NCI-H2107 (cell line): ENCODE measurements around the gene TP63.

ENCODE experiments used
- DNase-seq: peaks from one replicate; lab custom pipeline; 2025; lab: John Stamatoyannopoulos, UW

Gene TP63

DNA sequence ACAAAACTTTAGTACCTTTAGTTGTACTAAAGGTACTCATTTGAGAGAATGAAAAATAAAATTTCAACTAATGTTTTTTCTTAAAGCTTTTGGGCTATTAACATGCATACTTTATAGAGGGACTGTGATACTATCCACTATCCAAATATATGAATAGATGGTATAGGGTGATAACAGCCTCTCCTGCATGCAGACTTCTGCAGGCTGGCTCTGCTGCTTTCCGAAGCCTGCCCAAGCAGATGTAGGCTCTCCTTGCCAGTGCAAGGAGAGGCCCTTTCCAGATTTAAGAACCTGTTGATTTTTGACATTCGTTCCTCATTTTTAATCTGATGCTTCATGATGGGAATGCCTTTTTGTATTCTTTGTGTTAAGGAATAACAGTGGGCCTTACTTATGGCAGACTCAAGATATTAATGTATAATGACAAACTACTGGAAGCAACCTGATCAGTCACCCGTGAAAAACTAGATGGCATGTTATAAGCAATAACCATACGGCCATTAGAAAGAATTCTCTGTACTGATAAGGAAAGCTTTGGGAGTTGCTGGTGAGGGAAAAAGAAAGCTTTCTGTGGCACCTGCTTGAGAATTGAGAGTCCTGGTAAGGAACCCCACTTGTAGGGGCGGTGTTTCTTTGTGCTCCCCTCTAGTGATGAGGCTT, 181.7 kb downstream of the TP63 start:
- no peak for DNase-seq

- no peak for DNase-seq
Observed at GRCh38 chr3:189813647-189814240, 182.6 kb downstream of the TP63 start.

DNA sequence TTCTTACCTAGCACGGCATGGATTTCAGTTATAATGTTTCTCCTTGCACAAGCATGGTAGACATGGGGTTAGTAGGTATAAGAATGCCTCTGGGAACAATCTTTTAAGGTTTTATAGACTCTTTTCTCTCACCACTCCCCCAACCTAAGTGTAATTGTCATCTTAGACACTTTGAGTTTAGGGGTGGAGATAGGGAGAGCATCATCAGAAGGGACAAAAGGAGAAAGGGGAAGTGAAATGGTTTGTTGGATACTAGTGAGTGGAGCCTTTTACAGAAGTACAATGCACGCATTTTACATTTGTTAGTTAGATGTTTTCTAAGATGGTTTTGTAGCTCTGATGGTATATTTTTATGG, 189.2 kb downstream of the TP63 start:
- no peak for DNase-seq

DNA sequence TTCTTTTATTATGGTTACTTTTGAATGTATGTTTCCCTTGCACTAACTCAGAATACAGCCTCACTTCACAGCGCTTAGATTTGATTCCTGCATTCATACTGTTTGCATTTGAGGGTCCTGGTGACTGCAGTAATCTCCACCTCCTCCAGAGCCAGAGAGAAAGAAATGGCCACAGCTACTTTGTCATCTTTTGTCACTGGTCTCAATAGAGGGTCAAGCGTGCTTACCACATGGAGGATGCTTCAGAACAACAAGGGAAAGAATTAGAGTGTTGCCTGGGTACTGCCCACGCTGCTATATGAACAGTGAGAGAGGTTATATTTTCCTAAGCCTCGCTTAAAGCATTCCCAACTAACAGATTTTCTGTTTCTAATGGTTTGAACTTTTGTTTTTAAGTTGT, 190.1 kb downstream of the TP63 start:
- no peak for DNase-seq

DNA sequence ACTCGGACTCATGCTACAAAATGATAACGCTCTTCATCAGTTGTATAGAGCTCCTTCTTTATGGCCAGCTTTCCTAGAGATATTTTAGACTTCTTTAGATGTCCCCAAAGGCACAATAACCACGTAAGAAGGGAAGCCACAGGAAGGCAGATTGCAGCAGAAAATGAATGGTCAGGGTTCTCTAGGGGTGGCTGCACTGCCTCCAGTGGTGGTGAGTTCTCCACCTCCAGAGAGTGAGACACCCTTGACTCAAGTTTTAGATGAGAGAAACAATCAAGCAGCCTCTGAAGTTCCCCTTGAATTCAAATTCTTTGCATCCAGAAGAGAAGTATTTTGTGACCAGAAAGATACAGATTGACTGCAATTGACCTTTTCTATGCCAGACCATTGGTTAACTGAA, 191.5 kb downstream of the TP63 start:
- no peak for DNase-seq

GRCh38 chr3:189824629-189825312, 193.6 kb downstream of the TP63 start:
- no peak for DNase-seq

GRCh38 chr3:189826566-189826965, 195.4 kb downstream of the TP63 start:
- DNase-seq = no peak

GRCh38 chr3:189827108-189827507, 195.9 kb downstream of the TP63 start:
- no peak for DNase-seq

GRCh38 chr3:189830401-189830800, 199.2 kb downstream of the TP63 start:
- no peak for DNase-seq

DNA sequence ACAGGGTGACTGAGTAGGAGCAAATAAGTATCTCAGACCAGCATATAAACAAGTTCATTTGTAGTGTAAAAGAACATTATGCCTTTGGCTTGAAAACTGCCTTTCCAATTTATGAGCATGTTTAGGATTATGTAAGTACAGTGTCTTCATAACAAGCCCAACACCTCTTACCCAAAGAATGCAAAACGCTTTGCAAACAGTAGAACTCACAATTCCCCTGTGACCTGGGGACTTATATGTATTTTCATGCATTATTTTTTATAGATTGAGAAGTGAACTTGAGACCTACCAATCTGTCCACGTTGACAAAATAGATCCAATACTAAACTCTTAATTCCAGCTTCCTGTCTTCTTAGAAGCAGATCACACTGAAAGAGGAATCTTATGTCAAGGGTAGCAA, 202.1 kb downstream of the TP63 start:
- DNase-seq = no peak

DNA sequence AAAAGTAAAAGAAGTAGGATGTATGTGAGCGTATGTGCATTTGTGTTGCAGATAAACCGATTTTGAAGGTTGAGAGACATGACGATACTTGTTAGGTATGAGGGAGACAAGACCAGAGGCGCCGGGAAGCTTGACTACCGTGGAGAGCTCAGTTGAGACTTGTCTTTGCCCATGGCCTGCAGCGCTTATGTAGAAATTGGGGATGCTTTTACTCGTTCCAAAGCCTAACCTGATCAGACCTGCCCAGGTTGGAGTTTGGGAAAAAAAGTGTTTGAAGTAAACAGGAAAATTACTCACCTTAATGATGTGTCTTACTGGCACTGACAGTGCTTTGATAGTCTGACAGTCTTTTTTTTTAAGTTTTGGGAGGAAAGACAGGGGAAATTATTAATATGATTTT, 202.8 kb downstream of the TP63 start:
- no peak for DNase-seq

DNA sequence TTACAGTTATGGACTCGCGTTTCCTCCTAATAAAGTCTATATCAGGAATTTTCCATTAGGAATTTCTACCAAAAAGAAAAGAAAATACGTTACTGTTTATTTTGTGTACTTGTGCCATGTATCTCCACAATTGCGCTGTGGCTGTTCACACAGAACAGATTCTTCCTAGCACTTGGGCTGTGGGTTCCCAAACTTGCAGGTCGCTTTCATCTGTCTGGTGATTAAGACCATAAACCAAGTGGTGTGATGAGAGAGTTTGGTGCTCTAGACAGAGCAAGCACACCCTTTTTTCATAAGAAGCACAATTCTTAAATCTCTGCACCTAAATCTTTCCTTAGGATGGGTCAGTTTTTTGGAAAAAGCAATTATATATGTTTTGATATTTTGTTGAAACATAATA, 203.3 kb downstream of the TP63 start:
- no peak for DNase-seq

GRCh38 chr3:189836795-189837194, 205.6 kb downstream of the TP63 start:
- no peak for DNase-seq

GRCh38 chr3:189838291-189838690, 207.1 kb downstream of the TP63 start:
- no peak for DNase-seq

- no peak for DNase-seq
Observed at GRCh38 chr3:189839576-189839975, 208.4 kb downstream of the TP63 start.

- no peak for DNase-seq
Observed at GRCh38 chr3:189841473-189842205, 210.4 kb downstream of the TP63 start.

GRCh38 chr3:189842681-189843602, 211.8 kb downstream of the TP63 start:
- DNase-seq = no peak

DNA sequence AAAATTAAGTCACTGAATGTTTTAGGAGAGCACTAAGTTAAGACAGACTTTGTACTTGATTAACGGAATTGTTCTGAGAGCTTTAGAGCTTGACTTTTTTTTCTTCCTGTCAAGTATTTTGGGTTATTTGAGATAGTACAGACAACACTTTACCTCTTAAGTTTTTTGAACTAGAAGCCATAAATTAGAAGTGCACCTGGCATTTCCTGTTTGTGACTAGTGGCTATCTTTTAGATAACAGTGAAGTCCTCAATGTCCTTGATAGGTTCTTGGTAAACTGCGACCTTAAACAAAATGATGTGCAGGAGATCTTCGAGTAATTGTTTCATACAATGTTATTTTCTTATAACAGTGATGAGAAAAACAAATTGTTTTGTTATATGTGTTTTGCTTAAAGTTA, 213.9 kb downstream of the TP63 start:
- DNase-seq = no peak

DNA sequence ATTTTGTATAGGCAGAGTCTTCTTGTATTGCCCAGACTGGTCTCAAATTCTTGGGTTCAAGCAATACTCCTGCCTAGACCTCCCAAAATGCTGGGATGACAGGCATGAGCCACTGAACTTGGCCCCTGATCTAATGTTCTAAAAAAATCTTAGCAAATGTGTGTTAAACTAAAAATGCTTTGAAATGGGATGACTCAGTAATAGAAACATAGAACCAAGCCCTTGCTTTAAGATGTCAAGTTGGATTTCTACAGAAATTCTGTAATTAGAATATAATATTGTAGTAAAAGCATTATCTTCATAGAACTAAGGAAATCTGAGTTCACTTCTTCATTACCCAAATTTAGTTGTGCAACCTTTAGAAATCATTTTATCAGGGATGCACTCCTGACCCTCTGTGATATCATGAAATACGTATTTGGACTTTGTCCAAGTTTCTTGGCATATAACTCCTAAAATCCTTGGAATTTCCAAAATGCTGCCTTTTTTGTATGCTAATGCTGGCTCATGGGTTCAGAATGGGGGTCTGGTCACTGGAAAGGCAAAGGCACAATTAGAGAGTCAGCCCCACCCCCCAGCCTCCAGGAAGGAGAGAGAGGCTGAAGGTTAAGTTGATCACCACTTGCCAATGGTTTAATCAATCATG, 217.3 kb downstream of the TP63 start:
- DNase-seq = no peak

DNA sequence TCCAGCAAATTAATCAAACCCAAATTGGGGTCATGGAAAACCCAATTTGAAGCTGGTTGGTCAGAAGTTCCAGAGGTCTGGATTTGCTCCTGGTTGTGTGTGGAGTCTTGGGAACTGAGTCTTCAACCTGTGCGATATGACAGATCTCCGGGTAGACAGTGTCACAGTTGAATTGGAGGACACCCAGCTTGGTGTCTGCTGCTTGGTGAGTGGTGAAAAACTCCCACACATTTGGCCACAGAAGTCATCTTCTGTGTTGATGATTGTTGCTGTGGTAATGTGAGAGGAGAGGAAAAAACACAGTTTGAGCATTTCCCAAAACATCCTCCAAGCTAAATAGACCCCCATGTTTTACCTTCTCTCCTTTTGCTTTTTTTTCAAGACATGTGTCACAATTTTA, 218.1 kb downstream of the TP63 start:
- no peak for DNase-seq

- no peak for DNase-seq
Observed at GRCh38 chr3:189851682-189852081, 220.5 kb downstream of the TP63 start.
